CD4-positive, alpha-beta T cell treated with Interleukin-17A for 1 hour (primary cell): ENCODE data around the gene RASA3.

Source experiments
- DNase-seq: peaks from one replicate; pipeline ENCODE4 v3.0.0-alpha.2; 2020

Gene RASA3

DNA sequence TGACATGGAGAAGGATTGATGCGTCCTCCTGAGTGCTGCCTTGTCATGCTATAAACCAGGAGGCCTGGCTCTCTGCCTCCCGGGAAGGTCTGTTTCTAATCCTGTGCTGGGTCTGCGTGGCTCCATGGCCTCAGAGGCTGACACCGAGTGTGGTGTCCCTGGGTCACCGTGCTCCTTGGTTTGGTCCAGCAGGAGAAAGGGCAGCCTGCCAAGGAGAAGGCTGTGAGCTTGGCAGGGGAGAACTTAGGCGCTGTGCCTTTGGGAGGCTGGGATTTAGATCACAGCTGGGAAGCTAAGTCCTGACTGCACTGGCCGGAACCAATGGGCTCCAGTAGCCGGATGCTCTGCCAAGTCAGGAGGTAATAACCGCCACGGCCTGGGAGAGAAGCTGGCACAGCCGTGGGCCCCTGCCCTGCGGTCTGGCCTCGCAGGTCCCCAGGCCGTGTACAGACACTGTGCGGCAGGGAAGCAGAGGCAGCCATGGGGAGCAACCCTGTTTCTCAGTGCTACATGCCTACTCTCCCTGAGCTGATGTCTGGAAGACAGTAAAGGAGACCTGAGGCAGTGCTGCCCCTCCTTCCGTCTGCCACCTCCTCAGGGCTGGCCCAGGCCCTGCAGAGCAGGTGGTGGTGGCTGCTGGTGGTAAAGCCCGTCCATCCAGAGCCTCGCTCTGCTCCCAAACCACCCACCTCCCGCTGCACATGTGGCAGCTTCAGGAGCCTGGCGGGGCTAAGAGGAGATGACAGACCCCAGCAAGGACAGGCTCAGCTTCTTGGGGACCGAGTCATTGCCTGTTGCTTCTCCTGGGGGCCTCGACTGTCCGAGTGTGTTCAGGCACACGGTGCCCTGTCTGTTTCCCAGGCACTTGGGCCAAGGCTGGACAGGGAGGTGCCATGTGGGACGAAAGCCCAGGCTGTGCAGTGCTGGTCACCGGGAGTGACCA lies 203.5 kb downstream of the RASA3 start:
- DNase-seq = no peak
